ENCODE data around the gene THSD4.

The THSD4 gene

GRCh38 chr15:71440489-71441110, 325.3 kb downstream of the THSD4 start:
- peak; percentile 35 to 59 for DNase-seq

- DNase-seq, result peak; percentile 23 to 49
These were observed 328.3 kb downstream of the THSD4 start for GRCh38 chr15:71443538-71443937.

- DNase-seq, result no peak
These were observed 328.9 kb downstream of the THSD4 start for GRCh38 chr15:71444032-71444810.

GRCh38 chr15:71444866-71445590, 329.8 kb downstream of the THSD4 start:
- no peak for DNase-seq

- no peak for DNase-seq
These were observed 332.3 kb downstream of the THSD4 start for GRCh38 chr15:71447328-71448250.

- peak; percentile 33 to 53 for DNase-seq
These were observed 333.4 kb downstream of the THSD4 start for GRCh38 chr15:71448688-71449114.

- DNase-seq, result no peak
These were observed 334.1 kb downstream of the THSD4 start for GRCh38 chr15:71449363-71449762.

- no peak for DNase-seq
These were observed 334.7 kb downstream of the THSD4 start for GRCh38 chr15:71449956-71450355.

- DNase-seq, result no peak
These were observed 335.9 kb downstream of the THSD4 start for GRCh38 chr15:71451130-71451529.

GRCh38 chr15:71452893-71453292, 337.6 kb downstream of the THSD4 start:
- DNase-seq, result no peak

GRCh38 chr15:71454462-71454996, 339.3 kb downstream of the THSD4 start:
- no peak for DNase-seq

- DNase-seq, result no peak
These were observed 339.8 kb downstream of the THSD4 start for GRCh38 chr15:71455107-71455506.

- no peak for DNase-seq
These were observed 340.6 kb downstream of the THSD4 start for GRCh38 chr15:71455878-71456277.

GRCh38 chr15:71456362-71456761, 341.1 kb downstream of the THSD4 start:
- DNase-seq, result no peak

GRCh38 chr15:71456811-71457210, 341.5 kb downstream of the THSD4 start:
- no peak for DNase-seq

- DNase-seq, result no peak
These were observed 342.9 kb downstream of the THSD4 start for GRCh38 chr15:71458089-71458660.

- DNase-seq, result no peak
These were observed 346.5 kb downstream of the THSD4 start for GRCh38 chr15:71461748-71462147.

GRCh38 chr15:71462638-71463037, 347.4 kb downstream of the THSD4 start:
- no peak for DNase-seq

- DNase-seq, result no peak
These were observed 347.9 kb downstream of the THSD4 start for GRCh38 chr15:71463156-71463665.

GRCh38 chr15:71465131-71465955, 350.1 kb downstream of the THSD4 start:
- DNase-seq, result no peak

GRCh38 chr15:71468715-71469114, 353.4 kb downstream of the THSD4 start:
- DNase-seq, result no peak

Measured in NCI-H2081 (cell line).